Transverse colon (tissue), 4 donors: ENCODE results near the gene KTI12. TPM values are rescaled to one million over a fixed set of nuclear protein-coding genes. Genes with fewer than 3 reads are reported as not detected.

Experiments used
- DNase-seq: peaks from one replicate; pipeline ENCODE4 v3.0.0-alpha.2; 2019
- H3K27ac ChIP-seq, 4 donors: fragments of 200-600 bp; sonication (generic); 2 replicates each; pipeline ENCODE4 v1.5.1; 2016 to 2018; ENCODE audit warnings: inconsistent platforms in 4 of 4
- H3K27me3 ChIP-seq: fragments of 200-600 bp; sonication (generic); 2 replicates; pipeline ENCODE4 v1.5.1; 2017; ENCODE audit warnings: inconsistent platforms
- H3K36me3 ChIP-seq, 4 donors: fragments of 200-600 bp; sonication (generic); 2 replicates each; pipeline ENCODE4 v1.5.1; 2017 to 2019; ENCODE audit warnings: inconsistent platforms in 4 of 4
- H3K4me1 ChIP-seq, 4 donors: fragments of 200-600 bp; sonication (generic); 2 replicates each; pipeline ENCODE4 v1.5.1; 2017 to 2020; ENCODE audit warnings: inconsistent platforms in 4 of 4
- H3K4me3 ChIP-seq, 4 donors: fragments of 200-600 bp; sonication (generic); 1 replicate in 1 of 4; 2 replicates in 3 of 4; pipeline versions ENCODE4 v1.5.1 to v1.6.1; 2017 to 2019; ENCODE audit warnings: inconsistent platforms in 4 of 4
- H3K9me3 ChIP-seq, 2 donors: fragments of 200-600 bp; sonication (generic); 2 replicates each; pipeline ENCODE4 v1.5.1; 2017 to 2019; ENCODE audit warnings: inconsistent platforms in 2 of 2
- EP300 ChIP-seq: sonication (generic); formaldehyde crosslinking; IDR thresholded peaks from one replicate; pipeline ENCODE4 v1.6.1; 2017; ENCODE audit warnings: antibody characterized with exemption, low read depth
- POLR2A ChIP-seq: fragments of 450-650 bp; IDR thresholded peaks from one replicate; pipeline ENCODE4 v1.6.1; 2016; ENCODE audit warnings: antibody characterized with exemption, mild to moderate bottlenecking, moderate library complexity
- POLR2AphosphoS5 ChIP-seq, 3 donors: sonication (generic); formaldehyde crosslinking; IDR thresholded peaks; one replicate each; pipeline ENCODE4 v1.6.1; 2016; ENCODE audit warnings: antibody characterized with exemption in 3 of 3
- WGBS, 2 donors: methylation state at CpG; one replicate each; pipeline ENCODE4 v1.1.5; 2018; ENCODE audit warnings: low coverage in 1 of 2; 5-methylcytosine and 5-hydroxymethylcytosine counted together
- in situ Hi-C, 4 donors: fragments of 200-750 bp; cut with MboI; loops; one replicate each; pipeline versions ENCODE4 v1.15.0 to v1.15.1; 2017; ENCODE audit warnings: low sequenced_read_pairs in 3 of 4, low pct_ligation_motif_present in 1 of 4, low pct_unique_long_range_greater_than_20kb in 1 of 4
- intact Hi-C: fragments of 100-400 bp; cut with DNase I; formaldehyde crosslinking; loops from one replicate; pipeline ENCODE4 v1.15.1; 2023; ENCODE audit warnings: low total_unique reads
- total RNA-seq, 4 donors: library from RNA; depleted of rRNA; stranded (reverse); fragments of >200 nt; gene quantifications; one replicate each; pipeline ENCODE4 v1.1.0, GENCODE V29; 2016
- TF ChIP-seq, protein P1 (sequence below), 5 experiments: fragments of 200-600 bp in 3 of 5; fragments of 450-650 bp in 2 of 5; sonication (generic) in 3 of 5; IDR thresholded peaks; 1 replicate in 2 of 5; 2 replicates in 3 of 5; pipeline ENCODE4 v1.5.1; 2016 to 2017; ENCODE audit warnings: antibody characterized with exemption in 5 of 5, inconsistent platforms in 3 of 5, mild to moderate bottlenecking in 2 of 5, moderate library complexity in 1 of 5

Gene KTI12
- total RNA-seq, 4 donors from 2014 or later, result 1.8 to 7.9 (median 7.3) TPM; not detected in 1

GRCh38 chr1:52059321-52059720, 25.7 kb upstream of the KTI12 start:
- H3K27me3 ChIP-seq, result no peaks in the 10 kb centered on the region
- DNase-seq, result no peak
- intact Hi-C loops, result no loop called here
- TF ChIP-seq POLR2AphosphoS5 (IDR thresholded peaks at IDR 0.05) (no peak), EP300 (no peak), POLR2A (no peak)
- TF ChIP-seq, protein P1, sequence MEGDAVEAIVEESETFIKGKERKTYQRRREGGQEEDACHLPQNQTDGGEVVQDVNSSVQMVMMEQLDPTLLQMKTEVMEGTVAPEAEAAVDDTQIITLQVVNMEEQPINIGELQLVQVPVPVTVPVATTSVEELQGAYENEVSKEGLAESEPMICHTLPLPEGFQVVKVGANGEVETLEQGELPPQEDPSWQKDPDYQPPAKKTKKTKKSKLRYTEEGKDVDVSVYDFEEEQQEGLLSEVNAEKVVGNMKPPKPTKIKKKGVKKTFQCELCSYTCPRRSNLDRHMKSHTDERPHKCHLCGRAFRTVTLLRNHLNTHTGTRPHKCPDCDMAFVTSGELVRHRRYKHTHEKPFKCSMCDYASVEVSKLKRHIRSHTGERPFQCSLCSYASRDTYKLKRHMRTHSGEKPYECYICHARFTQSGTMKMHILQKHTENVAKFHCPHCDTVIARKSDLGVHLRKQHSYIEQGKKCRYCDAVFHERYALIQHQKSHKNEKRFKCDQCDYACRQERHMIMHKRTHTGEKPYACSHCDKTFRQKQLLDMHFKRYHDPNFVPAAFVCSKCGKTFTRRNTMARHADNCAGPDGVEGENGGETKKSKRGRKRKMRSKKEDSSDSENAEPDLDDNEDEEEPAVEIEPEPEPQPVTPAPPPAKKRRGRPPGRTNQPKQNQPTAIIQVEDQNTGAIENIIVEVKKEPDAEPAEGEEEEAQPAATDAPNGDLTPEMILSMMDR (IDR thresholded peaks at IDR 0.05), result no peak
- peaks cover 0 to 26% (median 7%) of the 10 kb centered on the region in 4 donors for H3K36me3 ChIP-seq
- H3K4me3 ChIP-seq, result no peak overlapping the region
- H3K27ac ChIP-seq, result peak overlapping the region in 1 of 4 donors; percentile 16
- peaks cover 9 to 35% (median 28%) of the 10 kb centered on the region in 4 donors for H3K4me1 ChIP-seq
- in situ Hi-C loops, result no loop called here
- H3K9me3 ChIP-seq, result no peaks in the 10 kb centered on the region

DNA sequence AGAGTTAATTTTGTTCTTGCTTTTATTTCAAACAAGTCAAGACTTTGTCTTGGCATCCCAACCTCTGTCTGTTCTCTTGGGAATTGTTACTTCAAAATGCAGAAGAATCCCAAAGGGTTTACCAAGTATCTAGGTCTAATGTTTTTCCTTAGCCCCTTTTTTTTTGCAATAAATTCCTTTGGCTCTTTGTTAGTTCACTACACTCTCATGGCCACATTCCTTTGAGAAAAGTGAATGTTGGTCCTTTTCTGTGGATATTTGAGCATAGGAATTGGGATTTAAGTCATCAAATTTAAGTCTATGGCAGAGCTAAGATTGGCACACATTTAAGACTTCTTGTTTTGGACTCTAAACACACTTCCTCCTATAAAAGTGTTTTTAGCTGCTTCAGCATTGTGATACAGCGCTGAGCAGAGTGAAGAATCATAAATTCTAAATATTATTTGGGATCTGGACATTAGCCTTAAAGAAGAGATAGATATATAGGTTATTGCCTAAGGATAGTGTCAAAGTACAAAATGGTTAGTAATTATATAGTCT, 24.3 kb upstream of the KTI12 start:
- 89 to 92% methylated on average over 1 of the region's 1 CpG for WGBS, 2 donors
- Histone ChIP-seq H3K27ac (peak overlapping the region in 1 of 4 donors; percentile 92), H3K4me3 (peak overlapping the region in 1 of 4 donors; percentile 87), H3K9me3 (no peaks in the 10 kb centered on the region), H3K4me1 (peaks cover 9 to 47% (median 37%) of the 10 kb centered on the region in 4 donors), H3K36me3 (peaks cover 0 to 15% (median 6%) of the 10 kb centered on the region in 4 donors), H3K27me3 (no peaks in the 10 kb centered on the region)
- no peak for DNase-seq
- intact Hi-C loops (no loop called here), in situ Hi-C loops (no loop called here)
- TF ChIP-seq POLR2A, result no peak
- no peak for TF ChIP-seq EP300
- TF ChIP-seq, protein P1 (IDR thresholded peaks at IDR 0.05), result no peak
- no peak for TF ChIP-seq POLR2AphosphoS5 (IDR thresholded peaks at IDR 0.05)

DNA sequence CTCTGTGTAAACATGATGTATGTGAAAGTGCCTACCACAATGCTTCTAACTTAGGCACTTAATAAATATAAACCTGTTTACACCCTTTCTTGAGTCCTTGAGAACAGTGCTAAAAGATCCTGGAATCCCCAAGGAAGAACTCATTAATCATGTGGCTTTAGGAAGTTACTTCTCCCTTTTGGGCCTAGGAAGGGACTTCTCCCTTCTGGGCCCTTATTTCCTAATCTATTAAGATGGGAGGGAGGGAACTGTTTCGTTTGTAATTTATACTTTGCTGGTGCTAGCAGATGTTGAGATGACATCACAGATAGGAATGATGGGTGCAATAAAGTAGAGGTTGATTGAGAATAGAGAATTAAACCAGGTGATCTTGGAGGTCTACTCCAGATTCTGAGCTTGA, 23.6 kb upstream of the KTI12 start:
- in situ Hi-C loops (no loop called here), intact Hi-C loops (no loop called here)
- Histone ChIP-seq H3K36me3 (peaks cover 0 to 15% (median 4%) of the 10 kb centered on the region in 4 donors), H3K27me3 (no peaks in the 10 kb centered on the region), H3K4me3 (peak overlapping the region in 3 of 4 donors; percentile 87 to 98 (median 89)), H3K9me3 (no peaks in the 10 kb centered on the region), H3K27ac (peak overlapping the region; percentile 90 to 93 (median 92)), H3K4me1 (peaks cover 9 to 47% (median 37%) of the 10 kb centered on the region in 4 donors)
- no peak for DNase-seq
- WGBS, 2 donors, result 8 to 20% methylated on average over 1 of the region's 1 CpG
- TF ChIP-seq EP300 (no peak), POLR2AphosphoS5 (IDR thresholded peaks at IDR 0.05) (no peak), POLR2A (no peak)
- TF ChIP-seq, protein P1 (IDR thresholded peaks at IDR 0.05), result no peak

- Histone ChIP-seq H3K4me3 (peak overlapping the region; percentile 83 to 98 (median 88)), H3K4me1 (peaks cover 9 to 47% (median 37%) of the 10 kb centered on the region in 4 donors), H3K27ac (peak overlapping the region; percentile 90 to 93 (median 92)), H3K9me3 (no peaks in the 10 kb centered on the region), H3K36me3 (peaks cover 0 to 15% (median 4%) of the 10 kb centered on the region in 4 donors), H3K27me3 (no peaks in the 10 kb centered on the region)
- no peak for DNase-seq
- 0% methylated on average over 2 to 4 of the region's 4 CpGs for WGBS, 2 donors
- TF ChIP-seq EP300, result no peak
- no peak for TF ChIP-seq POLR2AphosphoS5 (IDR thresholded peaks at IDR 0.05)
- no peak for TF ChIP-seq POLR2A
- TF ChIP-seq, protein P1 (IDR thresholded peaks at IDR 0.05), result no peak
- intact Hi-C loops (no loop called here), in situ Hi-C loops (no loop called here)
Observed at GRCh38 chr1:52056937-52057231, 23.3 kb upstream of the KTI12 start.
